Gastroesophageal sphincter (tissue), 3 donors: ENCODE results near the gene ULK4.

Source experiments
- CTCF ChIP-seq, 4 experiments: fragments of 200-600 bp in 2 of 4; fragments of 450-650 bp in 2 of 4; sonication (generic) in 1 of 4; IDR thresholded peaks; one replicate each; pipeline ENCODE4 v1.5.1; 2017 to 2019; ENCODE audit warnings: antibody characterized with exemption in 4 of 4, mild to moderate bottlenecking in 2 of 4, moderate library complexity in 2 of 4
- POLR2AphosphoS5 ChIP-seq: sonication (generic); formaldehyde crosslinking; IDR thresholded peaks from one replicate; pipeline ENCODE4 v1.6.1; 2017; ENCODE audit warnings: antibody characterized with exemption

GRCh38 chr3:41363830-41364523, 597.9 kb downstream of the ULK4 start:
- TF ChIP-seq POLR2AphosphoS5 (no peak), CTCF (IDR thresholded peaks at IDR 0.05) (no peak)
